Natural killer cell treated with Interleukin-12 subunit alpha and Interleukin-12 subunit beta and Interleukin-15 and Interleukin-18, amount 100 ng/mL, for 72 hours (primary cell): ENCODE measurements around the gene RPL35. TPM values are rescaled to one million over a fixed set of nuclear protein-coding genes. Genes with fewer than 3 reads are reported as not detected.

Experiments used
- ATAC-seq, 2 donors: fragments of 150-1000 bp; cut with Tn5 transposase in 1 of 2; sonication (Bioruptor Pico), chemical (Tn5 transposase) in 1 of 2; 2 replicates each; pipeline ENCODE4 v1.10.0; 2021
- DNase-seq: peaks from one replicate; pipeline ENCODE4 v3.0.0; 2022; ENCODE audit warnings: low spot score
- H3K27ac Mint-ChIP-seq, 2 donors: 1 replicate in 1 of 2; 2 replicates in 1 of 2; pipeline ENCODE4 v1.8.0; 2022; ENCODE audit warnings: mixed read lengths in 2 of 2, mild to moderate bottlenecking in 1 of 2, moderate library complexity in 1 of 2
- H3K27me3 Mint-ChIP-seq, 2 donors: 1 replicate in 1 of 2; 2 replicates in 1 of 2; pipeline ENCODE4 v1.8.0; 2022; ENCODE audit warnings: mixed read lengths in 2 of 2
- H3K36me3 Mint-ChIP-seq: one replicate; pipeline ENCODE4 v1.8.0; 2022; ENCODE audit warnings: mixed read lengths
- H3K4me1 Mint-ChIP-seq, 2 donors: 1 replicate in 1 of 2; 2 replicates in 1 of 2; pipeline ENCODE4 v1.8.0; 2022; ENCODE audit warnings: low read depth in 2 of 2, mixed read lengths in 2 of 2, mild to moderate bottlenecking in 1 of 2
- H3K4me3 Mint-ChIP-seq: one replicate; pipeline ENCODE4 v1.8.0; 2022; ENCODE audit warnings: mixed read lengths
- H3K9me3 Mint-ChIP-seq: 2 replicates; pipeline ENCODE4 v1.8.0; 2022; ENCODE audit warnings: mixed read lengths
- total RNA-seq, 2 donors: library from RNA; stranded (reverse); gene quantifications; one replicate each; pipeline ENCODE4 v1.2.3, GENCODE V29; 2022

The RPL35 gene
- total RNA-seq = 1,000 to 10,000 TPM in 1 of 2 donors, 100 to 1,000 TPM in 1; 983 to 1,578 TPM

GRCh38 chr9:124861342-124862229 lies at the start of gene RPL35, which contains the start of gene ARPC5L:
Gene RPL35 (minus strand): TSS chr9:124861957. CDS start chr9:124861912, 45 bp downstream.
Gene ARPC5L (plus strand): TSS chr9:124862130. CDS start chr9:124869291, 7,161 bp downstream.
- ATAC-seq = peak; percentile 98 to 99
- Mint-ChIP-seq H3K36me3 (peaks cover 14% of the 10 kb centered on the region), H3K27me3 (no peaks in the 10 kb centered on the region), H3K4me3 (peak within 1 kb of the TSS; percentile 94), H3K4me1 (peaks cover 19 to 24% of the 10 kb centered on the region in 2 donors), H3K27ac (peak within 1 kb of the TSS; percentile 84 to 95), H3K9me3 (no peaks in the 10 kb centered on the region)
- peak; percentile 98 for DNase-seq

GRCh38 chr9:124908098-124908497 lies 46.3 kb upstream of the RPL35 start:
- Mint-ChIP-seq H3K27ac (no peak overlapping the region), H3K4me3 (no peak overlapping the region), H3K9me3 (no peaks in the 10 kb centered on the region), H3K36me3 (peaks cover 12% of the 10 kb centered on the region), H3K4me1 (peaks cover 0 to 6% of the 10 kb centered on the region in 2 donors), H3K27me3 (no peaks in the 10 kb centered on the region)
- ATAC-seq (no peak), DNase-seq (no peak)

- ATAC-seq (no peak), DNase-seq (no peak)
- Mint-ChIP-seq H3K36me3 (peaks cover 11% of the 10 kb centered on the region), H3K9me3 (no peaks in the 10 kb centered on the region), H3K4me3 (no peak overlapping the region), H3K4me1 (peaks cover 0 to 6% of the 10 kb centered on the region in 2 donors), H3K27me3 (no peaks in the 10 kb centered on the region), H3K27ac (no peak overlapping the region)
These were observed 45.2 kb upstream of the RPL35 start for GRCh38 chr9:124906966-124907365.

GRCh38 chr9:124899845-124900244 lies 38.1 kb upstream of the RPL35 start:
- Mint-ChIP-seq H3K27me3 (no peaks in the 10 kb centered on the region), H3K36me3 (peaks cover 6% of the 10 kb centered on the region), H3K4me3 (no peak overlapping the region), H3K27ac (no peak overlapping the region), H3K9me3 (no peaks in the 10 kb centered on the region), H3K4me1 (peaks cover 2 to 7% of the 10 kb centered on the region in 2 donors)
- no peak for DNase-seq
- ATAC-seq = no peak

- ATAC-seq = no peak
- H3K27ac Mint-ChIP-seq = no peak overlapping the region
- no peak for DNase-seq
- no peaks in the 10 kb centered on the region for H3K27me3 Mint-ChIP-seq
- peaks cover 17% of the 10 kb centered on the region for H3K36me3 Mint-ChIP-seq
- H3K4me3 Mint-ChIP-seq = no peak overlapping the region
- peaks cover 6 to 11% of the 10 kb centered on the region in 2 donors for H3K4me1 Mint-ChIP-seq
- H3K9me3 Mint-ChIP-seq = no peaks in the 10 kb centered on the region
These were observed 36.1 kb upstream of the RPL35 start for GRCh38 chr9:124897570-124898460.

- peak; percentile 67 to 71 for ATAC-seq
- H3K36me3 Mint-ChIP-seq = peaks cover 17% of the 10 kb centered on the region
- no peaks in the 10 kb centered on the region for H3K9me3 Mint-ChIP-seq
- peaks cover 6 to 11% of the 10 kb centered on the region in 2 donors for H3K4me1 Mint-ChIP-seq
- H3K4me3 Mint-ChIP-seq = no peak overlapping the region
- no peak for DNase-seq
- H3K27ac Mint-ChIP-seq = no peak overlapping the region
- no peaks in the 10 kb centered on the region for H3K27me3 Mint-ChIP-seq
These were observed 33.0 kb upstream of the RPL35 start for GRCh38 chr9:124894741-124895170.

GRCh38 chr9:124894035-124894740 lies 32.4 kb upstream of the RPL35 start:
- H3K36me3 Mint-ChIP-seq = peaks cover 17% of the 10 kb centered on the region

GRCh38 chr9:124890179-124890578 lies 28.4 kb upstream of the RPL35 start:
- DNase-seq (no peak), ATAC-seq (no peak)
- Mint-ChIP-seq H3K36me3 (peaks cover 11% of the 10 kb centered on the region), H3K27ac (peak overlapping the region in 1 of 2 donors; percentile 66), H3K27me3 (no peaks in the 10 kb centered on the region), H3K4me1 (peaks cover 6 to 11% of the 10 kb centered on the region in 2 donors), H3K4me3 (no peak overlapping the region), H3K9me3 (no peaks in the 10 kb centered on the region)

More at GRCh38 chr9:124894035-124894740, 32.4 kb upstream of the RPL35 start:
- H3K4me1 Mint-ChIP-seq = peaks cover 6 to 11% of the 10 kb centered on the region in 2 donors
- ATAC-seq (no peak), DNase-seq (no peak)
- no peaks in the 10 kb centered on the region for H3K9me3 Mint-ChIP-seq
- no peaks in the 10 kb centered on the region for H3K27me3 Mint-ChIP-seq
- H3K27ac Mint-ChIP-seq = no peak overlapping the region
- no peak overlapping the region for H3K4me3 Mint-ChIP-seq

GRCh38 chr9:124889006-124889405 lies 27.2 kb upstream of the RPL35 start:
- ATAC-seq = no peak
- Mint-ChIP-seq H3K9me3 (no peaks in the 10 kb centered on the region), H3K27ac (no peak overlapping the region), H3K36me3 (peaks cover 8% of the 10 kb centered on the region), H3K27me3 (no peaks in the 10 kb centered on the region), H3K4me1 (peaks cover 0 to 5% of the 10 kb centered on the region in 2 donors), H3K4me3 (no peak overlapping the region)
- no peak for DNase-seq

- no peak overlapping the region for H3K4me3 Mint-ChIP-seq
- H3K4me1 Mint-ChIP-seq = peaks cover 0 to 8% of the 10 kb centered on the region in 2 donors
- DNase-seq (no peak), ATAC-seq (no peak)
- no peaks in the 10 kb centered on the region for H3K36me3 Mint-ChIP-seq
- H3K27ac Mint-ChIP-seq = no peak overlapping the region
- H3K9me3 Mint-ChIP-seq = no peaks in the 10 kb centered on the region
- H3K27me3 Mint-ChIP-seq = no peaks in the 10 kb centered on the region
These were observed 26.1 kb upstream of the RPL35 start for GRCh38 chr9:124887832-124888231.

GRCh38 chr9:124886866-124887492 lies 25.2 kb upstream of the RPL35 start:
- H3K27ac Mint-ChIP-seq = peak overlapping the region in 1 of 2 donors; percentile 6
- no peak for ATAC-seq
- H3K4me1 Mint-ChIP-seq = peaks cover 0 to 8% of the 10 kb centered on the region in 2 donors
- no peaks in the 10 kb centered on the region for H3K36me3 Mint-ChIP-seq
- no peaks in the 10 kb centered on the region for H3K27me3 Mint-ChIP-seq
- H3K4me3 Mint-ChIP-seq = no peak overlapping the region
- no peaks in the 10 kb centered on the region for H3K9me3 Mint-ChIP-seq
- no peak for DNase-seq

- no peaks in the 10 kb centered on the region for H3K27me3 Mint-ChIP-seq
- H3K4me1 Mint-ChIP-seq = peaks cover 0 to 12% of the 10 kb centered on the region in 2 donors
- no peaks in the 10 kb centered on the region for H3K36me3 Mint-ChIP-seq
- ATAC-seq = no peak
- no peak overlapping the region for H3K4me3 Mint-ChIP-seq
- no peak overlapping the region for H3K27ac Mint-ChIP-seq
- no peak for DNase-seq
- H3K9me3 Mint-ChIP-seq = no peaks in the 10 kb centered on the region
These were observed 24.7 kb upstream of the RPL35 start for GRCh38 chr9:124886461-124886860.

GRCh38 chr9:124885551-124885950 lies 23.8 kb upstream of the RPL35 start:
- H3K9me3 Mint-ChIP-seq = no peaks in the 10 kb centered on the region
- no peak overlapping the region for H3K4me3 Mint-ChIP-seq
- DNase-seq (no peak), ATAC-seq (no peak)
- H3K27me3 Mint-ChIP-seq = no peaks in the 10 kb centered on the region
- H3K27ac Mint-ChIP-seq = peak overlapping the region in 1 of 2 donors; percentile 19
- H3K4me1 Mint-ChIP-seq = peaks cover 0 to 14% of the 10 kb centered on the region in 2 donors
- no peaks in the 10 kb centered on the region for H3K36me3 Mint-ChIP-seq
